ENCODE data around the gene AGBL3. TPM values are rescaled to one million over a fixed set of nuclear protein-coding genes. Genes with fewer than 3 reads are reported as not detected.

The AGBL3 gene
- total RNA-seq, 1 donor from 2014 or later = 1.2 TPM

GRCh38 chr7:135074096-135074495 lies 87.8 kb downstream of the AGBL3 start:
- Mint-ChIP-seq H3K4me3 (ENCODE audit: unreplicated experiment) (no peak overlapping the region), H3K9me3 (ENCODE audit: unreplicated experiment) (no peaks in the 10 kb centered on the region), H3K27me3 (ENCODE audit: unreplicated experiment) (peaks cover 38% of the 10 kb centered on the region), H3K27ac (ENCODE audit: unreplicated experiment) (no peak overlapping the region), H3K4me1 (ENCODE audit: unreplicated experiment) (no peaks in the 10 kb centered on the region), H3K36me3 (ENCODE audit: unreplicated experiment) (no peaks in the 10 kb centered on the region)
- no peak for DNase-seq (ENCODE audit: extremely low spot score, unreplicated experiment)
- no peak for TF ChIP-seq CTCF (IDR thresholded peaks at IDR 0.05)

- H3K4me3 Mint-ChIP-seq (ENCODE audit: unreplicated experiment) = no peak overlapping the region
- DNase-seq (ENCODE audit: extremely low spot score, unreplicated experiment) = no peak
- no peaks in the 10 kb centered on the region for H3K9me3 Mint-ChIP-seq (ENCODE audit: unreplicated experiment)
- H3K27me3 Mint-ChIP-seq (ENCODE audit: unreplicated experiment) = peaks cover 41% of the 10 kb centered on the region
- no peak for TF ChIP-seq CTCF (IDR thresholded peaks at IDR 0.05)
- H3K4me1 Mint-ChIP-seq (ENCODE audit: unreplicated experiment) = no peaks in the 10 kb centered on the region
- no peaks in the 10 kb centered on the region for H3K36me3 Mint-ChIP-seq (ENCODE audit: unreplicated experiment)
- H3K27ac Mint-ChIP-seq (ENCODE audit: unreplicated experiment) = no peak overlapping the region
Measured at GRCh38 chr7:135074531-135074930, 88.2 kb downstream of the AGBL3 start.

GRCh38 chr7:135075716-135076115 lies 89.4 kb downstream of the AGBL3 start:
- TF ChIP-seq CTCF (IDR thresholded peaks at IDR 0.05) = no peak
- no peak overlapping the region for H3K4me3 Mint-ChIP-seq (ENCODE audit: unreplicated experiment)
- H3K9me3 Mint-ChIP-seq (ENCODE audit: unreplicated experiment) = no peaks in the 10 kb centered on the region
- DNase-seq (ENCODE audit: extremely low spot score, unreplicated experiment) = no peak
- no peaks in the 10 kb centered on the region for H3K4me1 Mint-ChIP-seq (ENCODE audit: unreplicated experiment)
- no peaks in the 10 kb centered on the region for H3K36me3 Mint-ChIP-seq (ENCODE audit: unreplicated experiment)
- no peak overlapping the region for H3K27ac Mint-ChIP-seq (ENCODE audit: unreplicated experiment)
- peaks cover 50% of the 10 kb centered on the region for H3K27me3 Mint-ChIP-seq (ENCODE audit: unreplicated experiment)

GRCh38 chr7:135076882-135077281 lies 90.6 kb downstream of the AGBL3 start:
- H3K27ac Mint-ChIP-seq (ENCODE audit: unreplicated experiment) = no peak overlapping the region
- no peak for TF ChIP-seq CTCF (IDR thresholded peaks at IDR 0.05)
- no peaks in the 10 kb centered on the region for H3K36me3 Mint-ChIP-seq (ENCODE audit: unreplicated experiment)
- H3K4me3 Mint-ChIP-seq (ENCODE audit: unreplicated experiment) = no peak overlapping the region
- peaks cover 51% of the 10 kb centered on the region for H3K27me3 Mint-ChIP-seq (ENCODE audit: unreplicated experiment)
- H3K9me3 Mint-ChIP-seq (ENCODE audit: unreplicated experiment) = no peaks in the 10 kb centered on the region
- no peaks in the 10 kb centered on the region for H3K4me1 Mint-ChIP-seq (ENCODE audit: unreplicated experiment)
- DNase-seq (ENCODE audit: extremely low spot score, unreplicated experiment) = no peak

GRCh38 chr7:135077642-135078041 lies 91.3 kb downstream of the AGBL3 start:
- no peaks in the 10 kb centered on the region for H3K4me1 Mint-ChIP-seq (ENCODE audit: unreplicated experiment)

More at GRCh38 chr7:135077642-135078041, 91.3 kb downstream of the AGBL3 start:
- no peak overlapping the region for H3K27ac Mint-ChIP-seq (ENCODE audit: unreplicated experiment)
- TF ChIP-seq CTCF (IDR thresholded peaks at IDR 0.05) = no peak
- H3K36me3 Mint-ChIP-seq (ENCODE audit: unreplicated experiment) = no peaks in the 10 kb centered on the region
- peaks cover 55% of the 10 kb centered on the region for H3K27me3 Mint-ChIP-seq (ENCODE audit: unreplicated experiment)
- H3K9me3 Mint-ChIP-seq (ENCODE audit: unreplicated experiment) = no peaks in the 10 kb centered on the region
- no peak for DNase-seq (ENCODE audit: extremely low spot score, unreplicated experiment)
- no peak overlapping the region for H3K4me3 Mint-ChIP-seq (ENCODE audit: unreplicated experiment)
